ENCODE measurements around the gene PHETA1. TPM values are rescaled to one million over a fixed set of nuclear protein-coding genes. Genes with fewer than 3 reads are reported as not detected.

The PHETA1 gene
- total and polyA plus RNA-seq, 2 donors (not counting 3 experiments of a cell fraction or from before 2014, with no cell fraction given): 10.6 to 20.0 TPM

- ChIA-PET POLR2A (no interaction called here), CTCF (no interaction called here)
- dilution Hi-C loops (cut with MboI; ENCODE audit: extremely low pct_ligation_motif_present, low sequenced_read_pairs): no loop called here
- no peak overlapping the region for H3K4me2 ChIP-seq (ENCODE audit: insufficient read depth, low read length)
- H3K27ac ChIP-seq (ENCODE audit: insufficient read depth, low read depth, low read length): no peak overlapping the region
- no peak for TF ChIP-seq POLR2AphosphoS5 (IDR thresholded peaks at IDR 0.05; ENCODE audit: insufficient read depth, low read depth, low read length)
- DNase-seq (ENCODE audit: low read depth, low spot score) (no peak), FAIRE-seq (no peak)
- no peaks in the 10 kb centered on the region for H3K27me3 ChIP-seq (ENCODE audit: control insufficient read depth in 2 of 2, insufficient read depth in 2 of 2, low read length in 2 of 2)
- peaks cover 2% of the 10 kb centered on the region for H4K20me1 ChIP-seq (replicated peaks; ENCODE audit: control insufficient read depth, extremely low read depth, insufficient read depth, low read length)
- peaks cover 16% of the 10 kb centered on the region for H3K4me1 ChIP-seq (ENCODE audit: control insufficient read depth, extremely low read depth, insufficient read depth, low read length)
- no peak overlapping the region for H2AFZ ChIP-seq (ENCODE audit: low read depth, low read length)
- H3K9me3 ChIP-seq (replicated peaks; ENCODE audit: control insufficient read depth, insufficient read depth, low read length): no peaks in the 10 kb centered on the region
- H3K36me3 ChIP-seq (ENCODE audit: control insufficient read depth in 2 of 2, extremely low read depth in 1 of 2, insufficient read depth in 2 of 2, low read length in 2 of 2): peaks cover 15 to 32% of the 10 kb centered on the region in 2 experiments
- H3K79me2 ChIP-seq (ENCODE audit: control insufficient read depth, insufficient read depth, low read length): peaks cover 97% of the 10 kb centered on the region
- BruUV-seq (replicated peaks): no TSS peak
- no peak overlapping the region for H3K9ac ChIP-seq (replicated peaks; ENCODE audit: extremely low read depth, insufficient read depth, low read length)
- H3K9me1 ChIP-seq (replicated peaks; ENCODE audit: control insufficient read depth, extremely low read depth, insufficient read depth, low read length): no peaks in the 10 kb centered on the region
- intact Hi-C loops (cut with micrococcal nuclease): no loop called here
- no peak overlapping the region for H3K4me3 ChIP-seq (replicated peaks in 1 of 3; ENCODE audit: insufficient read depth in 1 of 3, low read depth in 1 of 3, low read length in 3 of 3)
Measured at GRCh38 chr12:111418594-111418880, 49.6 kb upstream of the PHETA1 start.

- H4K20me1 ChIP-seq (replicated peaks; ENCODE audit: control insufficient read depth, extremely low read depth, insufficient read depth, low read length): peaks cover 3% of the 10 kb centered on the region
- H3K4me3 ChIP-seq (replicated peaks in 1 of 3; ENCODE audit: insufficient read depth in 1 of 3, low read depth in 1 of 3, low read length in 3 of 3): no peak overlapping the region
- peaks cover 21% of the 10 kb centered on the region for H3K4me1 ChIP-seq (ENCODE audit: control insufficient read depth, extremely low read depth, insufficient read depth, low read length)
- H3K79me2 ChIP-seq (ENCODE audit: control insufficient read depth, insufficient read depth, low read length): peaks cover 97% of the 10 kb centered on the region
- no peaks in the 10 kb centered on the region for H3K9me3 ChIP-seq (replicated peaks; ENCODE audit: control insufficient read depth, insufficient read depth, low read length)
- intact Hi-C loops (cut with micrococcal nuclease) (no loop called here), dilution Hi-C loops (cut with MboI; ENCODE audit: extremely low pct_ligation_motif_present, low sequenced_read_pairs) (no loop called here)
- peaks cover 15 to 32% of the 10 kb centered on the region in 2 experiments for H3K36me3 ChIP-seq (ENCODE audit: control insufficient read depth in 2 of 2, extremely low read depth in 1 of 2, insufficient read depth in 2 of 2, low read length in 2 of 2)
- no peak overlapping the region for H3K27ac ChIP-seq (ENCODE audit: insufficient read depth, low read depth, low read length)
- no peak for TF ChIP-seq MAX (IDR thresholded peaks at IDR 0.05; ENCODE audit: insufficient read depth, insufficient read length)
- TF ChIP-seq MYC (IDR thresholded peaks at IDR 0.05; ENCODE audit: low read depth, low read length): no peak
- TF ChIP-seq POLR2AphosphoS5 (IDR thresholded peaks at IDR 0.05; ENCODE audit: insufficient read depth, low read depth, low read length): no peak
- no peak for TF ChIP-seq EZH2 (IDR thresholded peaks at IDR 0.05; ENCODE audit: borderline replicate concordance, low read depth, low read length, severe bottlenecking)
- TF ChIP-seq GATA2 (IDR thresholded peaks at IDR 0.05; ENCODE audit: insufficient read depth, insufficient read length, low read depth, low read length): no peak
- TF ChIP-seq POLR2A (IDR thresholded peaks at IDR 0.05; ENCODE audit: low read depth, low read length): no peak
- no peak for TF ChIP-seq JUN (IDR thresholded peaks at IDR 0.05; ENCODE audit: borderline replicate concordance, insufficient read depth, insufficient read length, low read depth)
- ChIA-PET POLR2A (no interaction called here), CTCF (no interaction called here)
- DNase-seq (ENCODE audit: low read depth, low spot score) (no peak), FAIRE-seq (no peak)
- H3K9ac ChIP-seq (replicated peaks; ENCODE audit: extremely low read depth, insufficient read depth, low read length): no peak overlapping the region
- H3K9me1 ChIP-seq (replicated peaks; ENCODE audit: control insufficient read depth, extremely low read depth, insufficient read depth, low read length): no peaks in the 10 kb centered on the region
- H2AFZ ChIP-seq (ENCODE audit: low read depth, low read length): no peak overlapping the region
- no TSS peak for BruUV-seq (replicated peaks)
- H3K4me2 ChIP-seq (ENCODE audit: insufficient read depth, low read length): no peak overlapping the region
- H3K27me3 ChIP-seq (ENCODE audit: control insufficient read depth in 2 of 2, insufficient read depth in 2 of 2, low read length in 2 of 2): no peaks in the 10 kb centered on the region
Measured at GRCh38 chr12:111417784-111418593, 49.1 kb upstream of the PHETA1 start.

Data from endothelial cell of umbilical vein (primary cell).